ENCODE data around the gene TMX3.
A peak's percentile ranks its signal among the peaks of the same experiment; 100 is the strongest.

Gene TMX3

DNA sequence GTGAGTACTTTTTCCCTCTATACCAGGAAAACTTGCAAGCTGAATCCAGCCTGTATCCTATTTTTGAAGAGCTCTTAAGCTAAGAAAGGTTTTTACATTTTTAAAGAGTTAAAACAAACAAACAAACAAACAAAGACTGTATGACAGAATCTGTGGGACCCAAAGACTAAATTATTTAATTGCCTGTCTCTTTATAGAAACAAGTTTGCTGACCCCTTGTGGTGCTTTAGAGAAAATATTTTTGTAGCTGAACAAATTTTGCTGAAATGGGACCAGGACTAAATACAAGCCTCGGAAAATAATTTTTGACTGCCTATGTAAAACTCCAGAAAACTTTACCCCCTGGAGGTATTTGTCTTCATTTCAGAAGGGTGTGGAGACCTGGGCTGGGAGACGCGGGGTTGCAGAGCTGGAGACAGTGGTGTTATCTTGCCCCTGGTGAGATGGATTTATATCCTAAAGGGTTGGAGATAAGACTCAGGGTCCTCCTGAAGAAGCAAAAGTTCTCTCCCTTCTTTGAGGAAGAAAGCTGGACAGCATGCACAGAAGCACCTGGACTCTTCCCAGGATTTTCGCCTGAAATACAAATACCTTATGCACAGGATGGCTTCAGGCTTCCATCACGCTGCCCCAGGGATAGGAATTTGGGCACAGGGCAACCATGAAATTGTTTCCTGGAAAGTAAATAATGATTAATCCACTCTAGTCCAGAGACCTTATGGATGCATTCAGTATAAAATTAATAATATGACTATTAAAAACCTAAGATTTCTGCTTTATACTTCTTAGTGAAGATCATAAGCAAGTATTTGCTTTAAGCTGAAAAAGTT lies 54.3 kb downstream of the TMX3 start:
- ChIA-PET CTCF (interaction anchor here (0.6 to 1.3 kb wide), 5 partner anchors 54 to 1556 kb away, joined by 3 to 9 read pairs (median 4); no protein-coding TSS in a partner anchor), POLR2A (ENCODE audit: low non-redundant PET) (no interaction called here)
- TF ChIP-seq, protein P1, sequence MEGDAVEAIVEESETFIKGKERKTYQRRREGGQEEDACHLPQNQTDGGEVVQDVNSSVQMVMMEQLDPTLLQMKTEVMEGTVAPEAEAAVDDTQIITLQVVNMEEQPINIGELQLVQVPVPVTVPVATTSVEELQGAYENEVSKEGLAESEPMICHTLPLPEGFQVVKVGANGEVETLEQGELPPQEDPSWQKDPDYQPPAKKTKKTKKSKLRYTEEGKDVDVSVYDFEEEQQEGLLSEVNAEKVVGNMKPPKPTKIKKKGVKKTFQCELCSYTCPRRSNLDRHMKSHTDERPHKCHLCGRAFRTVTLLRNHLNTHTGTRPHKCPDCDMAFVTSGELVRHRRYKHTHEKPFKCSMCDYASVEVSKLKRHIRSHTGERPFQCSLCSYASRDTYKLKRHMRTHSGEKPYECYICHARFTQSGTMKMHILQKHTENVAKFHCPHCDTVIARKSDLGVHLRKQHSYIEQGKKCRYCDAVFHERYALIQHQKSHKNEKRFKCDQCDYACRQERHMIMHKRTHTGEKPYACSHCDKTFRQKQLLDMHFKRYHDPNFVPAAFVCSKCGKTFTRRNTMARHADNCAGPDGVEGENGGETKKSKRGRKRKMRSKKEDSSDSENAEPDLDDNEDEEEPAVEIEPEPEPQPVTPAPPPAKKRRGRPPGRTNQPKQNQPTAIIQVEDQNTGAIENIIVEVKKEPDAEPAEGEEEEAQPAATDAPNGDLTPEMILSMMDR (conservative IDR thresholded peaks at IDR 0.05; ENCODE audit: low read depth), result peak; percentile 64
- no peak overlapping the region for H3K27ac ChIP-seq
- DNase-seq (ENCODE audit: low spot score), result peak; percentile 32

DNA sequence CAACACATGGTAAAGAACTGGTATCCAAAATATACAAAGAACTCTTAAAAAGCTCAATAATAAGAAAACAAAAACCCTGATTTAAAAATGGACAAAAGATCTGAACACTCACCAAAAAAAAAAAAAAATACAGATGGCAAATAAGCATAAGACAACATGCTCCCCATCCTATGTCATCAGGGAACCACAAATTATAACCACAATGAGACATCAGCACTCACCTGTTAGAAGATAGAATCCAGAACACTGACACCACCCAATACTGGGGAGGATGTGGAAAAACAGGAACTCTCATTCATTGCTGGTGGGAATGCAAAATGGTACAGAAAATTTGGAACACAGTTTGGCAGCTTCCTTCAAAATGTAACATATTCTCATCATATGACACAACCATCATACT lies 66.7 kb downstream of the TMX3 start:
- TF ChIP-seq, protein P1 (conservative IDR thresholded peaks at IDR 0.05; ENCODE audit: low read depth), result no peak
- H3K27ac ChIP-seq, result no peak overlapping the region
- ChIA-PET CTCF (no interaction called here), POLR2A (ENCODE audit: low non-redundant PET) (no interaction called here)
- DNase-seq (ENCODE audit: low spot score), result no peak

DNA sequence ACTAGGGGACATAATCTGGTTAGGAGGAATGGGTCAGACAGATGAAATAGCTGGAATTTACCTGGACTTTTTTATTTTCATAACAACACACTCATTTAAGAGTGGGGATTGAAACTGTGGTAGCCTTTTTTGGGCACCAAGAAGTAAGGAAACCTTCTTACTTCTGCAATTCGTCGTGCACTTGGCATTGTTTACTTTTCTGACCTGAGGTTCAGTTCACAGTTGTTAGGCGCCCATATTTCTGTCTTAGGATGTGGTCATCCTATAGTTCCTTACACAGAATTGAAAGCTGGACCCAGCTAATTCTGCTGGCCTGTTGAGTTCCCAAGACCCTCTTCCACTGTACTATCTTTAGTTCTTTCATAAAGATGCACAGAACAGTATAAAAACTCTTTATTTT lies 72.9 kb downstream of the TMX3 start:
- DNase-seq (ENCODE audit: low spot score), result no peak
- ChIA-PET POLR2A (ENCODE audit: low non-redundant PET) (no interaction called here), CTCF (interaction anchor here (0.5 to 0.6 kb wide), 2 partner anchors 330 to 920 kb away, joined by 3 to 5 read pairs; no protein-coding TSS in a partner anchor)
- no peak overlapping the region for H3K27ac ChIP-seq
- TF ChIP-seq, protein P1 (conservative IDR thresholded peaks at IDR 0.05; ENCODE audit: low read depth), result no peak

DNA sequence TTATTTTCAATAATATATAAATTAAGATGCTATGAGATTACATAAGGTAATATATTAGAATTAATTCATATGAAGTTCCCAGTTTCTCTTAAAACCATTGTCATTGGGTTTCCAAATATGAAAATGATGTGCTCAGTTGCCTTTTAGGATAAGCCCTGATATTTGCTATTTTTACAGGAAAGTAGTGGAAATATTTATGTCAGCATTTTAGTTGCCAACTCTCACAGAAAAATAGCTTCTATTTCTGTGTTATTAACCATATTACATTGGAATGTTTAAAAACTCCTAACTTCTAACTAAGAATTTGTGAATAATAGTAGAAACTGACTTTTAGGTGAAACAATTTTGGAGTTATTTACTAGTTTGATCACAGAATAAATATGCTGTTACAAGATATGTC lies 74.0 kb downstream of the TMX3 start:
- POLR2A ChIA-PET (ENCODE audit: low non-redundant PET), result no interaction called here
- CTCF ChIA-PET, result interaction anchor here (0.7 kb wide), 1 partner anchor 11 kb away, joined by 3 read pairs; no protein-coding TSS in a partner anchor

DNA sequence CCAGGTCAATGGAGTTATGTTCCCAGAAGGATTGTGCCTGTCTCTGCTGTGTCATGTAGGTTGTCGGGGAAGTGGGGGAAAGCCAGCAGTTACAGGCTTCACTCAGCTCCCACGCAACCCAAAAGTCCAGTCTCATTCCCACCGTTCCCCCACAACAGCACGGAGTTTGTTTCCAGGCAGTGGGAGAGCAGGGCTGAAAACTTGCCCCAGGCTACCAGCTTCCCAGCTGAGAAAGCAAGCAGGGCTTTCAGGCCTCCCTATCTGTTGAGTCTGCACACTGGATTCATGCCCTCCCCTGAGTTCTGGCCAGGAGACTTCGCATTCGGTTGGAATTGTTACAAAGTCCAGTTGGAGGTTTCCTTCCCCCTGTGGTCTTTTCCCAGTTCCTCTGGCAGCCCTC lies 76.3 kb downstream of the TMX3 start:
- no peak for DNase-seq (ENCODE audit: low spot score)
- H3K27ac ChIP-seq, result no peak overlapping the region
- ChIA-PET POLR2A (ENCODE audit: low non-redundant PET) (no interaction called here), CTCF (no interaction called here)
- TF ChIP-seq, protein P1 (conservative IDR thresholded peaks at IDR 0.05; ENCODE audit: low read depth), result no peak

More for the DNA sequence above, 74.0 kb downstream of the TMX3 start:
- TF ChIP-seq, protein P1 (conservative IDR thresholded peaks at IDR 0.05; ENCODE audit: low read depth), result no peak
- no peak for DNase-seq (ENCODE audit: low spot score)
- H3K27ac ChIP-seq, result no peak overlapping the region

DNA sequence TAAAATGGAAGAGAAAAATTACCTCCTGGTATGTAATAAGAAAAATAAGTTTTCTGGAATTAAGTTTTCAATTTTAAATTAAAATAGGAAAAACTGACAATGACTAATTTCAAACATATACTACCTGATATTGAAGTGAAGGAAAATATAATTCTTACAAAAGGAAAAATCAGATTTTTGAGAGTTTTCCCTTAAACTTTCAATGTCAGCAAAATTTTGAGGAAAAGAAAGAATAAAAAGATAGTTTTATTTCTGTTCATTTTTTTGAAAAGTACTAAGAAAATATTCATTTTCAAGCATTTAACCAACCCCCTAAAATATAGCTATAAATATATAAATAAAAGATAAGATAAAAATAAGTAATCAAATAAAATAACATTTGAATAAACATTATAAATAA lies 87.1 kb downstream of the TMX3 start:
- DNase-seq (ENCODE audit: low spot score), result no peak
- TF ChIP-seq, protein P1 (conservative IDR thresholded peaks at IDR 0.05; ENCODE audit: low read depth), result no peak
- no peak overlapping the region for H3K27ac ChIP-seq
- POLR2A ChIA-PET (ENCODE audit: low non-redundant PET), result no interaction called here
- CTCF ChIA-PET, result no interaction called here

All from RWPE1 (cell line).